ENCODE results near the gene ANKRD29. TPM values are rescaled to one million over a fixed set of nuclear protein-coding genes. Genes with fewer than 3 reads are reported as not detected.

The ANKRD29 gene
- total and polyA plus RNA-seq, 2 experiments from 2014 or later = 6.6 to 36.6 TPM

- ATAC-seq = no peak
- TF ChIP-seq POLR2AphosphoS5 (IDR thresholded peaks at IDR 0.05; ENCODE audit: low read depth) (no peak), JUNB (IDR thresholded peaks at IDR 0.05; ENCODE audit: unreplicated experiment) (no peak), ZNF114 (CRISPR knock-in tag; IDR thresholded peaks at IDR 0.05) (no peak), EZH2 (IDR thresholded peaks at IDR 0.05; ENCODE audit: low read depth, unreplicated experiment) (no peak), ZNF331 (CRISPR knock-in tag; IDR thresholded peaks at IDR 0.05; ENCODE audit: low read depth) (no peak), EZH2phosphoT487 (IDR thresholded peaks at IDR 0.05; ENCODE audit: unreplicated experiment) (no peak), ETS1 (IDR thresholded peaks at IDR 0.05) (no peak), NANOG (IDR thresholded peaks at IDR 0.05; ENCODE audit: borderline replicate concordance) (no peak), STAT1 (IDR thresholded peaks at IDR 0.05; ENCODE audit: unreplicated experiment) (no peak), REST (IDR thresholded peaks at IDR 0.05; ENCODE audit: unreplicated experiment) (no peak)
- TF ChIP-seq, protein P1, sequence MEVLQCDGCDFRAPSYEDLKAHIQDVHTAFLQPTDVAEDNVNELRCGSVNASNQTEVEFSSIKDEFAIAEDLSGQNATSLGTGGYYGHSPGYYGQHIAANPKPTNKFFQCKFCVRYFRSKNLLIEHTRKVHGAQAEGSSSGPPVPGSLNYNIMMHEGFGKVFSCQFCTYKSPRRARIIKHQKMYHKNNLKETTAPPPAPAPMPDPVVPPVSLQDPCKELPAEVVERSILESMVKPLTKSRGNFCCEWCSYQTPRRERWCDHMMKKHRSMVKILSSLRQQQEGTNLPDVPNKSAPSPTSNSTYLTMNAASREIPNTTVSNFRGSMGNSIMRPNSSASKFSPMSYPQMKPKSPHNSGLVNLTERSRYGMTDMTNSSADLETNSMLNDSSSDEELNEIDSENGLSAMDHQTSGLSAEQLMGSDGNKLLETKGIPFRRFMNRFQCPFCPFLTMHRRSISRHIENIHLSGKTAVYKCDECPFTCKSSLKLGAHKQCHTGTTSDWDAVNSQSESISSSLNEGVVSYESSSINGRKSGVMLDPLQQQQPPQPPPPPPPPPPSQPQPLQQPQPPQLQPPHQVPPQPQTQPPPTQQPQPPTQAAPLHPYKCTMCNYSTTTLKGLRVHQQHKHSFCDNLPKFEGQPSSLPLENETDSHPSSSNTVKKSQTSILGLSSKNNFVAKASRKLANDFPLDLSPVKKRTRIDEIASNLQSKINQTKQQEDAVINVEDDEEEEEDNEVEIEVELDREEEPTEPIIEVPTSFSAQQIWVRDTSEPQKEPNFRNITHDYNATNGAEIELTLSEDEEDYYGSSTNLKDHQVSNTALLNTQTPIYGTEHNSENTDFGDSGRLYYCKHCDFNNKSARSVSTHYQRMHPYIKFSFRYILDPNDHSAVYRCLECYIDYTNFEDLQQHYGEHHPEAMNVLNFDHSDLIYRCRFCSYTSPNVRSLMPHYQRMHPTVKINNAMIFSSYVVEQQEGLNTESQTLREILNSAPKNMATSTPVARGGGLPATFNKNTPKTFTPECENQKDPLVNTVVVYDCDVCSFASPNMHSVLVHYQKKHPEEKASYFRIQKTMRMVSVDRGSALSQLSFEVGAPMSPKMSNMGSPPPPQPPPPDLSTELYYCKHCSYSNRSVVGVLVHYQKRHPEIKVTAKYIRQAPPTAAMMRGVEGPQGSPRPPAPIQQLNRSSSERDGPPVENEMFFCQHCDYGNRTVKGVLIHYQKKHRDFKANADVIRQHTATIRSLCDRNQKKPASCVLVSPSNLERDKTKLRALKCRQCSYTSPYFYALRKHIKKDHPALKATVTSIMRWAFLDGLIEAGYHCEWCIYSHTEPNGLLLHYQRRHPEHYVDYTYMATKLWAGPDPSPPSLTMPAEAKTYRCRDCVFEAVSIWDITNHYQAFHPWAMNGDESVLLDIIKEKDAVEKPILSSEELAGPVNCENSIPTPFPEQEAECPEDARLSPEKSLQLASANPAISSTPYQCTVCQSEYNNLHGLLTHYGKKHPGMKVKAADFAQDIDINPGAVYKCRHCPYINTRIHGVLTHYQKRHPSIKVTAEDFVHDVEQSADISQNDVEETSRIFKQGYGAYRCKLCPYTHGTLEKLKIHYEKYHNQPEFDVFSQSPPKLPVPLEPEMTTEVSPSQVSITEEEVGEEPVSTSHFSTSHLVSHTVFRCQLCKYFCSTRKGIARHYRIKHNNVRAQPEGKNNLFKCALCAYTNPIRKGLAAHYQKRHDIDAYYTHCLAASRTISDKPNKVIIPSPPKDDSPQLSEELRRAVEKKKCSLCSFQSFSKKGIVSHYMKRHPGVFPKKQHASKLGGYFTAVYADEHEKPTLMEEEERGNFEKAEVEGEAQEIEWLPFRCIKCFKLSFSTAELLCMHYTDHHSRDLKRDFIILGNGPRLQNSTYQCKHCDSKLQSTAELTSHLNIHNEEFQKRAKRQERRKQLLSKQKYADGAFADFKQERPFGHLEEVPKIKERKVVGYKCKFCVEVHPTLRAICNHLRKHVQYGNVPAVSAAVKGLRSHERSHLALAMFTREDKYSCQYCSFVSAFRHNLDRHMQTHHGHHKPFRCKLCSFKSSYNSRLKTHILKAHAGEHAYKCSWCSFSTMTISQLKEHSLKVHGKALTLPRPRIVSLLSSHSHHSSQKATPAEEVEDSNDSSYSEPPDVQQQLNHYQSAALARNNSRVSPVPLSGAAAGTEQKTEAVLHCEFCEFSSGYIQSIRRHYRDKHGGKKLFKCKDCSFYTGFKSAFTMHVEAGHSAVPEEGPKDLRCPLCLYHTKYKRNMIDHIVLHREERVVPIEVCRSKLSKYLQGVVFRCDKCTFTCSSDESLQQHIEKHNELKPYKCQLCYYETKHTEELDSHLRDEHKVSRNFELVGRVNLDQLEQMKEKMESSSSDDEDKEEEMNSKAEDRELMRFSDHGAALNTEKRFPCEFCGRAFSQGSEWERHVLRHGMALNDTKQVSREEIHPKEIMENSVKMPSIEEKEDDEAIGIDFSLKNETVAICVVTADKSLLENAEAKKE (CRISPR knock-in tag; IDR thresholded peaks at IDR 0.05) = no peak
- TF ChIP-seq, protein P2, sequence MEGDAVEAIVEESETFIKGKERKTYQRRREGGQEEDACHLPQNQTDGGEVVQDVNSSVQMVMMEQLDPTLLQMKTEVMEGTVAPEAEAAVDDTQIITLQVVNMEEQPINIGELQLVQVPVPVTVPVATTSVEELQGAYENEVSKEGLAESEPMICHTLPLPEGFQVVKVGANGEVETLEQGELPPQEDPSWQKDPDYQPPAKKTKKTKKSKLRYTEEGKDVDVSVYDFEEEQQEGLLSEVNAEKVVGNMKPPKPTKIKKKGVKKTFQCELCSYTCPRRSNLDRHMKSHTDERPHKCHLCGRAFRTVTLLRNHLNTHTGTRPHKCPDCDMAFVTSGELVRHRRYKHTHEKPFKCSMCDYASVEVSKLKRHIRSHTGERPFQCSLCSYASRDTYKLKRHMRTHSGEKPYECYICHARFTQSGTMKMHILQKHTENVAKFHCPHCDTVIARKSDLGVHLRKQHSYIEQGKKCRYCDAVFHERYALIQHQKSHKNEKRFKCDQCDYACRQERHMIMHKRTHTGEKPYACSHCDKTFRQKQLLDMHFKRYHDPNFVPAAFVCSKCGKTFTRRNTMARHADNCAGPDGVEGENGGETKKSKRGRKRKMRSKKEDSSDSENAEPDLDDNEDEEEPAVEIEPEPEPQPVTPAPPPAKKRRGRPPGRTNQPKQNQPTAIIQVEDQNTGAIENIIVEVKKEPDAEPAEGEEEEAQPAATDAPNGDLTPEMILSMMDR (conservative IDR thresholded peaks at IDR 0.05; ENCODE audit: low read depth in 2 of 2) = no peak
These were observed 99.2 kb downstream of the ANKRD29 start for GRCh38 chr18:23563377-23564043.

More at GRCh38 chr18:23563377-23564043, 99.2 kb downstream of the ANKRD29 start:
- DNase-seq (ENCODE audit: low spot score) = no peak
- peaks cover 54% of the 10 kb centered on the region for H3K36me3 Mint-ChIP-seq (ENCODE audit: low read depth)
- no peak overlapping the region for H3K4me2 ChIP-seq
- H3K4me3 Mint-ChIP-seq = no peak overlapping the region
- peaks cover 49% of the 10 kb centered on the region for H3K36me3 ChIP-seq (ENCODE audit: insufficient read depth)
- no peaks in the 10 kb centered on the region for H3K9me2 ChIP-seq (ENCODE audit: insufficient read depth)
- no peak overlapping the region for H3K27ac ChIP-seq (ENCODE audit: low read depth)
- peaks cover 2% of the 10 kb centered on the region for H3K27me3 Mint-ChIP-seq (ENCODE audit: insufficient read depth, low read depth, poor library complexity)
- H3K9me3 Mint-ChIP-seq = no peaks in the 10 kb centered on the region
- no peaks in the 10 kb centered on the region for H3K79me2 ChIP-seq (replicated peaks; ENCODE audit: insufficient read depth)
- no peaks in the 10 kb centered on the region for H3K4me1 ChIP-seq (ENCODE audit: insufficient read depth)
- H3K4me3 ChIP-seq = no peak overlapping the region
- H2AFZ ChIP-seq = no peak overlapping the region
- H3F3A ChIP-seq (replicated peaks; ENCODE audit: low read depth) = no peaks in the 10 kb centered on the region
- no peaks in the 10 kb centered on the region; the same call in 1 of the 2 replicates for H4K20me1 ChIP-seq (replicated peaks; ENCODE audit: insufficient read depth)
- no peak overlapping the region for H3K27ac Mint-ChIP-seq
- no peaks in the 10 kb centered on the region for H3K4me1 Mint-ChIP-seq
- H3K27me3 ChIP-seq (ENCODE audit: insufficient read depth) = no peaks in the 10 kb centered on the region
